Neuronal stem cell (in vitro differentiated cells): ENCODE data around the gene ANKH.

Experiments
- DNase-seq: peaks from one replicate; pipeline ENCODE4 v3.0.0-alpha.2; 2013; ENCODE audit warnings: low spot score
- H2AFZ ChIP-seq: one replicate; pipeline ENCODE4 v1.6.1; 2013; ENCODE audit warnings: mild to moderate bottlenecking, low read length, inconsistent platforms
- H2AK5ac ChIP-seq: 2 replicates; pipeline ENCODE4 v1.6.1; 2013; ENCODE audit warnings: low read depth, mild to moderate bottlenecking, inconsistent platforms, low read length, moderate library complexity, mixed read lengths
- H2BK120ac ChIP-seq: 2 replicates; pipeline ENCODE4 v1.6.1; 2013; ENCODE audit warnings: low read depth, mild to moderate bottlenecking, inconsistent platforms, low read length, moderate library complexity, mixed read lengths
- H2BK12ac ChIP-seq: one replicate; pipeline ENCODE4 v1.6.1; 2013; ENCODE audit warnings: low read length, inconsistent platforms
- H2BK15ac ChIP-seq: 2 replicates; pipeline ENCODE4 v1.6.1; 2013; ENCODE audit warnings: mild to moderate bottlenecking, low read length, inconsistent platforms, mixed read lengths
- H2BK5ac ChIP-seq: one replicate; pipeline ENCODE4 v1.6.1; 2013; ENCODE audit warnings: inconsistent platforms, mild to moderate bottlenecking, low read length, moderate library complexity
- H3K14ac ChIP-seq: one replicate; pipeline ENCODE4 v1.6.1; 2013; ENCODE audit warnings: low read length, inconsistent platforms
- H3K18ac ChIP-seq: 2 replicates; pipeline ENCODE4 v1.6.1; 2013; ENCODE audit warnings: low read length, inconsistent platforms
- H3K23ac ChIP-seq: 2 replicates; pipeline ENCODE4 v1.6.1; 2013; ENCODE audit warnings: low read depth, mild to moderate bottlenecking, mixed read lengths, low read length, inconsistent platforms; ENCODE audit not compliant: poor library complexity
- H3K27ac ChIP-seq: replicated peaks from 3 replicates; pipeline ENCODE4 v1.5.1; 2013; ENCODE audit warnings: low read length, inconsistent platforms
- H3K27me3 ChIP-seq, 3 experiments: 2 replicates each; pipeline ENCODE4 v1.6.1; 2013; ENCODE audit warnings: low read length in 3 of 3, mild to moderate bottlenecking in 2 of 3, inconsistent platforms in 1 of 3, low read depth in 1 of 3, mixed read lengths in 1 of 3, moderate library complexity in 1 of 3; ENCODE audit not compliant: control insufficient read depth in 3 of 3, insufficient read depth in 3 of 3
- H3K36me3 ChIP-seq, 2 donors: replicated peaks in 1 of 2; 2 replicates each; pipeline ENCODE4 v1.6.1; 2013; ENCODE audit warnings: low read length in 2 of 2; ENCODE audit not compliant: control insufficient read depth in 2 of 2, insufficient read depth in 2 of 2
- H3K4ac ChIP-seq: 2 replicates; pipeline ENCODE4 v1.6.1; 2013; ENCODE audit warnings: inconsistent platforms, mild to moderate bottlenecking, low read length, moderate library complexity
- H3K4me1 ChIP-seq, 2 donors: 1 replicate in 1 of 2; 2 replicates in 1 of 2; pipeline ENCODE4 v1.6.1; 2013; ENCODE audit warnings: low read length in 2 of 2, low read depth in 1 of 2; ENCODE audit not compliant: control insufficient read depth in 2 of 2, insufficient read depth in 1 of 2
- H3K4me2 ChIP-seq: one replicate; pipeline ENCODE4 v1.6.1; 2013; ENCODE audit warnings: mild to moderate bottlenecking, low read length, inconsistent platforms; ENCODE audit not compliant: insufficient read depth, poor library complexity, severe bottlenecking
- H3K4me3 ChIP-seq, 2 donors: 2 replicates each; pipeline ENCODE4 v1.5.1; 2013; ENCODE audit warnings: low read length in 2 of 2, mild to moderate bottlenecking in 2 of 2, inconsistent platforms in 1 of 2, moderate library complexity in 1 of 2
- H3K79me1 ChIP-seq: one replicate; pipeline ENCODE4 v1.6.1; 2013; ENCODE audit warnings: low read depth, mild to moderate bottlenecking, inconsistent platforms, low read length, moderate library complexity
- H3K9ac ChIP-seq: one replicate; pipeline ENCODE4 v1.6.1; 2013; ENCODE audit warnings: mild to moderate bottlenecking, low read depth, low read length, inconsistent platforms; ENCODE audit not compliant: poor library complexity
- H3K9me3 ChIP-seq, 2 donors: replicated peaks in 1 of 2; 2 replicates each; pipeline versions ENCODE3 to v1.6.1; 2013; ENCODE audit warnings: low read length in 2 of 2, mild to moderate bottlenecking in 2 of 2, inconsistent platforms in 1 of 2, low read depth in 1 of 2, mixed read lengths in 1 of 2, moderate library complexity in 1 of 2; ENCODE audit not compliant: control insufficient read depth in 2 of 2, insufficient read depth in 1 of 2
- H4K8ac ChIP-seq: one replicate; pipeline ENCODE4 v1.6.1; 2013; ENCODE audit warnings: low read depth, mild to moderate bottlenecking, inconsistent platforms, low read length, moderate library complexity
- H4K91ac ChIP-seq: one replicate; pipeline ENCODE4 v1.6.1; 2013; ENCODE audit warnings: low read length, low read depth, mild to moderate bottlenecking, inconsistent platforms; ENCODE audit not compliant: poor library complexity
- WGBS, 2 donors: extraction: QIAGEN DNeasy Blood & Tissue Kit; methylation state at CpG; one replicate each; pipeline ENCODE4 v1.1.7; 2013; ENCODE audit warnings: missing lambda C conversion rate in 2 of 2, mixed read lengths in 1 of 2; ENCODE audit not compliant: insufficient read length in 2 of 2, insufficient replicate concordance in 1 of 2; ENCODE audit errors: extremely low coverage in 2 of 2; 5-methylcytosine and 5-hydroxymethylcytosine counted together

ANKH gene

DNA sequence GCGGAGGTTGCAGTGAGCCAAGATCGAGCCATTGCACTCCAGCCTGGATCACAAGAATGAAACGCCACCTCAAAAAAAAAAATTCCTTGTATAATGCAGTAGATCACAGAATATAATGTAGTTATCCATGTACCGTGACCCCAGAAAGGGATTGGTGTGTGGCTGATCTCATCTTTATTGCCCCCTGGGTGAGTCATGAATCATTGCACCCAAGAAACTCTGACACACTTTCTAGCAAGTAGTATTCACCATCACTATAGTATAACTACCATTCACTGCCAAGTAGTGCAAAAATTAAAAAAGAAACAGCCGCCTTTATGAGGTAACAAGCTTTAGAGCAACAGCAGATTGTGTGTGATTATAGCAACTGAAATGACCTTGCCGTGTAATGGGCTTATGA, 23.7 kb upstream of the ANKH start:
- no peak overlapping the region for H3K27ac ChIP-seq
- H2BK12ac ChIP-seq, result no peak overlapping the region
- no peaks in the 10 kb centered on the region for H3K36me3 ChIP-seq
- no peak overlapping the region for H2AK5ac ChIP-seq
- no peak overlapping the region for H2BK5ac ChIP-seq
- H3K14ac ChIP-seq, result no peak overlapping the region
- H3K23ac ChIP-seq, result no peak overlapping the region
- H2BK15ac ChIP-seq, result no peak overlapping the region
- no peaks in the 10 kb centered on the region for H3K79me1 ChIP-seq
- no peak overlapping the region for H3K9ac ChIP-seq
- no peak overlapping the region for H4K8ac ChIP-seq
- no peak overlapping the region for H2BK120ac ChIP-seq
- H3K4me1 ChIP-seq, result no peaks in the 10 kb centered on the region
- no peak overlapping the region for H2AFZ ChIP-seq
- H3K9me3 ChIP-seq, result no peaks in the 10 kb centered on the region
- H3K4me2 ChIP-seq, result no peak overlapping the region
- no peak overlapping the region for H4K91ac ChIP-seq
- H3K27me3 ChIP-seq, result no peaks in the 10 kb centered on the region
- no peak overlapping the region for H3K18ac ChIP-seq
- no CpG with 5 or more reads among the region's 6 CpGs for WGBS, 2 donors
- no peak overlapping the region for H3K4me3 ChIP-seq
- H3K4ac ChIP-seq, result no peak overlapping the region
- DNase-seq, result no peak

DNA sequence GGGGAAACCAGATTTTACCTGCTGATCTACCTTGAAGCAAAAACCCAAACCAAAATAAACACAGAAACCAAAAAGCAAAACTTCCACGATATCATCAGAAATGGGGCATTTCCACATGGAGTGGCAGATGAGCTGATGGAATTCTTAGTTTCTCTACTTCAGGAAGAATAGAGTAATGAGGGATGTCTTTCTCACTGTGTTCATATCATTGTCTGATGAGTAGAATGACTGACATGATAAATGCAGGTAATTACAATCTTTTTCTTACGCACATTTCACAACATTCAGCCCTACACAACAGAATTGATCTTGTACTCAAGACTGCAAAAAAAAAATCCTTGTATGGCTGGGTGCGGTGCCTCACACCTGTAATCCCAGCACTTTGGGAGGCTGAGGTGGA, 23.2 kb upstream of the ANKH start:
- no peak overlapping the region for H3K23ac ChIP-seq
- H3K4me1 ChIP-seq, result no peaks in the 10 kb centered on the region
- no peak overlapping the region for H4K91ac ChIP-seq
- H3K4me3 ChIP-seq, result no peak overlapping the region
- H2BK120ac ChIP-seq, result no peak overlapping the region
- H2BK5ac ChIP-seq, result no peak overlapping the region
- no CpG with 5 or more reads among the region's 3 CpGs for WGBS, 2 donors
- no peak for DNase-seq
- H2BK12ac ChIP-seq, result no peak overlapping the region
- H3K4ac ChIP-seq, result no peak overlapping the region
- no peaks in the 10 kb centered on the region for H3K9me3 ChIP-seq
- no peak overlapping the region for H2BK15ac ChIP-seq
- H2AK5ac ChIP-seq, result no peak overlapping the region
- no peak overlapping the region for H2AFZ ChIP-seq
- H3K36me3 ChIP-seq, result no peaks in the 10 kb centered on the region
- peaks cover 0 to under 1% (median 0%) of the 10 kb centered on the region in 3 experiments for H3K27me3 ChIP-seq
- H3K4me2 ChIP-seq, result no peak overlapping the region
- no peak overlapping the region for H3K9ac ChIP-seq
- H3K14ac ChIP-seq, result no peak overlapping the region
- no peak overlapping the region for H3K18ac ChIP-seq
- H4K8ac ChIP-seq, result no peak overlapping the region
- H3K27ac ChIP-seq, result no peak overlapping the region
- no peaks in the 10 kb centered on the region for H3K79me1 ChIP-seq

GRCh38 chr5:14893381-14893780, 21.8 kb upstream of the ANKH start:
- Histone ChIP-seq H3K14ac (no peak overlapping the region), H3K4me2 (no peak overlapping the region), H3K4ac (no peak overlapping the region), H4K91ac (no peak overlapping the region), H2BK12ac (no peak overlapping the region), H3K27ac (no peak overlapping the region), H3K27me3 (peaks cover 0 to 13% (median 0%) of the 10 kb centered on the region in 3 experiments), H3K4me3 (no peak overlapping the region), H2BK15ac (no peak overlapping the region), H3K9ac (no peak overlapping the region), H3K23ac (no peak overlapping the region), H3K9me3 (no peaks in the 10 kb centered on the region), H4K8ac (no peak overlapping the region), H3K79me1 (no peaks in the 10 kb centered on the region), H2AK5ac (no peak overlapping the region), H2BK120ac (no peak overlapping the region), H2AFZ (no peak overlapping the region), H2BK5ac (no peak overlapping the region), H3K36me3 (no peaks in the 10 kb centered on the region), H3K4me1 (no peaks in the 10 kb centered on the region), H3K18ac (no peak overlapping the region)
- DNase-seq, result no peak

DNA sequence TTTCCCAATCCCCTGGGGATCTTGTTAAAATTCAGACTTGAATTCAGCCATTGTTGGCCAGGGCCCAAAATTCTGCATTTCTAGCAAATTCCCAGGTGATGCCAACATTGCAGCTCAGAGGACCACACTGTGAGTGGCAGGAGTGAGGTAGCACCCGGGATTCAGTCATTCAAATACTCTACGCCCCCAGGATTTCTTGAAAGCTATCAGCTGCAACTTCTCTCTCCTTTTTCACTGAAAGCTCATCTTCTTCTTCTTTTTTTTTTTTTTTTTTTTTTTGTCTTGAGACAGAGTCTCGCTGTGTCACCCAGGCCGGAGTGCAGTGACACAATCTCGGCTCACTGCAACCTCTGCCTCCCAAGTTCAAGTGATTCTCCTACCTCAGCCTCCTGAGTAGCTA, 19.3 kb upstream of the ANKH start:
- Histone ChIP-seq H2BK15ac (no peak overlapping the region), H3K27me3 (peaks cover 0 to 13% (median 0%) of the 10 kb centered on the region in 3 experiments), H3K4me2 (no peak overlapping the region), H3K23ac (no peak overlapping the region), H2BK12ac (no peak overlapping the region), H2AK5ac (no peak overlapping the region), H3K9me3 (no peaks in the 10 kb centered on the region), H4K91ac (no peak overlapping the region), H3K18ac (no peak overlapping the region), H3K9ac (no peak overlapping the region), H3K4ac (no peak overlapping the region), H3K14ac (no peak overlapping the region), H2BK120ac (no peak overlapping the region), H3K4me3 (no peak overlapping the region), H2AFZ (no peak overlapping the region), H4K8ac (no peak overlapping the region), H3K36me3 (no peaks in the 10 kb centered on the region), H2BK5ac (no peak overlapping the region), H3K4me1 (no peaks in the 10 kb centered on the region), H3K27ac (no peak overlapping the region), H3K79me1 (no peaks in the 10 kb centered on the region)
- no peak for DNase-seq
- WGBS, 2 donors, result no CpG with 5 or more reads among the region's 5 CpGs
